Inferior parietal cortex (tissue), 1 donor: ENCODE data around the gene PPP1R13B.

Experiments used
- DNase-seq: peaks from one replicate; pipeline ENCODE4 v3.0.0-alpha.2; 2016; ENCODE audit errors: extremely low spot score

Gene PPP1R13B

DNA sequence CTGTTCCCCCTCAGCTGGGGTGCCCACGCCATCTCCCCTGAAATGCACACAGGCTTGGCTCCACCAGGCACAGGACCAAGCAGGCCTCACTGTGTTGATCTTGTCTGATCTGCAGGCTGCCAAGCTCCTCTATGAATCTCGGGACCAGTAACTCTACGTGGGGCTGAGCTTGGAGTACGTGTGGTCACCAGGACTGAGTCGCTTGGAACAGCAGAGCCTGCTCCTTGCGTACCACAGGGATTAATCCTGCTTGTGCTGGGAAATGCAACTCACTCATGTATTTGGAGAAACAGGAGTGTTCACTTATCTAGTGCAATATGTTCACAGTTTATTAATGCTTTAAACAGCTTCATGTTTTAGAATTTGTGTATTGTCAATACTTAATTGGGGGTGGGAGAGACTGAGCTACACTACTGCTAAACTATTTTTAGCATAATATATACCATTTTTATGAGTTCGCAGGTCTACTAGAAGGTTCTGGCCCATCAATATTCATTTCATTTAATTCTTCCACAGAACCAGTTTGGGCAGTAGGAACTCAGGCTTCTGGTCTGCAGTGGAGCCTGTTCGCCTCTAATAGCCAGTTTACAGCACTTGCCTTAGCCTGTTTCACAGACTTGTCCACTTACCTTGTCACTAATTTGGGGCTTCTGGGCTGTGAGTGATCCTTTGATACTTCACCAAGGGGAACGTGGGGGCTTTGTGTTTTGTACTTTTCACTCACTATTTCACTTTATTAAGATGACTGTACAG is 114.3 kb downstream of the PPP1R13B start:
- no peak for DNase-seq

DNA sequence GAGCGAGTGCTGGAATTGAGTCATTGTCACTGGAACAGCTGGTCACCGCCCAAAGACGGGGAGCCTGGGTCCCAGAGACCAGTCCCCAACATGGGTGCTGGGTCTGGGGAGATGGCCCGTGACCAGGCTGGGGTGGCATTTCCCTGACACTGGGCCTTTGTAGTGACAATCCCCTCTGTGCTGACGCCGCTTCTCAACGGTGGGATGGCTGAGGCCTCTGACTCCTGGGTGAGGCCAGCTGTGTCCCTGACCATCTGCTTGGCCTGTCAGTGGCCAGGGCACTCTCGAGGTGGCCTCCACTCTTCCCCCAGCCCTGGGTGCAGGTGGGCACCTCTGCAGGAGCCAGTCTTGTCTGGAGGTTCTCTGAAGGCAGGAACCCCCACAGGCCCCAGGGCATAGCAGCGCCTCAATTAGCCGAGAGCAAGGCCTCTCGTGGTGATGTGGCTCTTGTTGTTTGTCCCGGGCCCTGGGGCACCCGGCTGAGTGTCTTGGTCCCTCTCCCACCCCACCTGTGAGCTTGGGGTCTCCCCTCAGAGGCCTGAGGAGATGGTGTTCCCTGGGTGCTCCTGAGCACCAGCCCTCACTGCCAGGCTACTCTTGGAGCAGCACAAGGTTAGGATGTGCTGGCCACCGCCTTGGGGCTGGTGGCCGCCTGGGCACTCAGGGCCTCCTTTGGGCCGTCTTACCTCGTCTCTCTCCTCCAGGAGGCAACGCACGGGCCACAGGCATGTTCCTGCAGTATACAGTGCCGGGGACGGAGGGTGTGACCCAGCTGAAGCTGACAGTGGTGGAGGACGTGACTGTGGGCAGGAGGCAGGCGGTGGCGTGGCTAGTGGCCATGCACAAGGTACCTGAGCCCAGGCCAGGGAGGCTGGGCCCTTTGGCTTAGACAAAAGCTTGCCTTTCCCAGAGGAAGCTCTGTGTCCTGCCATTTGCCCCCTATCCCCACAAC is 115.2 kb downstream of the PPP1R13B start:
- DNase-seq, result no peak

DNA sequence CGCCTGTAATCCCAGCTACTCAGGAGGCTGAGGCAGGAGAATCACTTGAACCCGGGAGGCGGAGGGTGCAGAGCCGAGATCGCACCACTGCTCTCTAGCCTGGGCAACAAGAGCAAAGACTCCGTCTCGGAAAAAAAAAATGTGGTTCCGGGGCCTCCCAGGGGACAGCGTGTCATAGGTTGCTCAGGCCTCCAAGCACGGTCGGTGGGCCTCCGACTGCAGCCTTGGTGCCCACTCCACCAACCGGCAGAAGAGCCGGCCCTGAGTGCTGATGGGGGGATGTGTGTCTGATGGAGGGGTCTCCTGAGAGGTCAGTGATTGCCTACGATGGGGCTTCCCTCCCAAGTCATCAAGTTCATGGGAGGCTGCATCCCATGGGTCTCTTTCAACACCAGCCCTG is 115.9 kb downstream of the PPP1R13B start:
- no peak for DNase-seq

DNA sequence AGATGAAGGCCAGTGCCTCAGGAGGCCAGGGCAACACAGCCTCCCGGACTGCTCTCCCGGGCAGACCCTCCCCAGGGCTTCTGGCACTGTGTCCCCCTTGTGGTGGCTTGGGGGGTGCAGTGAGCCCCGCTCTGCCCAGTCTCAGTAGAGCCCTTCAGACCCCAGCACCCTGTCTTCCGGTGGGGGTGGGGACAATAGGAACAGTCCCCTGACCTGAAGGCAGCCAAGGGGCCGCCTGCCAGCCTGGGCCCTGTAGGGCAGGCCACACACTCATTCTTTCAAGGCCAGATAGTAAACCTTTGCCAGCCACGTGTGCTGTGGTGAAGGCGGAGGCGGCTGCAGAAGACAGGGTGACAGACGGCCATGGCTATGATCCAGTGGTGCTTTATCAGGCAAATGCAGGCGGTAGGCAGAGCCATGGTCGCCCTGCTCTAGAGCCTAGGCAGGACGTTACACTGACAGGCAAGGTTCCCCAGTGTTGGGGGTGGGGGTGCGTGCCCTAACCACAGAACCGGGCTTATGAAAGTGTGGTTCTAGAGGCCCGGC is 116.8 kb downstream of the PPP1R13B start:
- DNase-seq, result no peak

DNA sequence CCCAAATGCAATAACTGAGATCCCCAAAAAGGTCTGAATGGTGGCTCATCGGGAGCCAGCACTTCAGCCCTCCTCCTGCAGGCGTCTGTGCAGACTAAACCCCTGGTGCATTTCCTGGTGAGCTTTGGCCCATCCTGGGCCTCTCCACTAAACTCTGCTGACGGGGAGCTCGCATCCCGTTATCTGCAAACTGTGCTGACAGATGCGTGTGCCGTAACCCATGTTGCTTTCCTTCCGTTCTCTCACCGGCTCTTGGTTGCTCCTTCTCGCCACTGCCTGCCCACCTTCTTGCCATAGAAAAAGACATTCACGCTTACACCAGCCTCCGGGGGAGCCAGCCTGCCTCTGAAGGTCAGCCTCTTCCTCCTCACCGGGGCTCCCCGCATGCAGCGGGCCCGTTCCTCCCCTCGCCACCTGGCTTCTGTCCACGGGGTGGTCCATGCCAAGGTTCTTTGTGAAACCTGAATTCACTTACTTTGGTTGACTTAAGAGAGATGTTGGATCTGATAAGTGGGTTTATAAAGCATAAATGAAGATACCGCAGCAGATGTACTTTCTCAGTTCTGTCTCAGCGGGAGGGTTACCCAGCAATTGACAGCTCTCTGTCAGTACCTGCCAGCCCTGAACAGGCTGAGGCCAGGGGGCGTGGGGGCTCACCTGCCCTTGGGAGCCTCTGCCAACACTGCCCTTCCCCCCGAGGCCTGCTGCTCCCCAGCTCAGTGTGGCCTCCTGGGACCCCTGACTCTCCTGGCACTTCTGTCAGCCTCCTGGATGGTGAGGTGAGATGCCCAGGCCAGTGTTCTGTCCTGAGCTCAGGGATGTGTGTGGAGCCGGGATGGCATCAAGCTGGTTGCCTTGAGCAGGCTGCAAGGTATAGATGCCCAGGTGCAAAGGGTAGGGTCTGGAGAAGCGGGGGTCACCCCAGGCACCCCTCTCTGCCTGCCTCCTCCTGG is 117.6 kb downstream of the PPP1R13B start:
- no peak for DNase-seq

DNA sequence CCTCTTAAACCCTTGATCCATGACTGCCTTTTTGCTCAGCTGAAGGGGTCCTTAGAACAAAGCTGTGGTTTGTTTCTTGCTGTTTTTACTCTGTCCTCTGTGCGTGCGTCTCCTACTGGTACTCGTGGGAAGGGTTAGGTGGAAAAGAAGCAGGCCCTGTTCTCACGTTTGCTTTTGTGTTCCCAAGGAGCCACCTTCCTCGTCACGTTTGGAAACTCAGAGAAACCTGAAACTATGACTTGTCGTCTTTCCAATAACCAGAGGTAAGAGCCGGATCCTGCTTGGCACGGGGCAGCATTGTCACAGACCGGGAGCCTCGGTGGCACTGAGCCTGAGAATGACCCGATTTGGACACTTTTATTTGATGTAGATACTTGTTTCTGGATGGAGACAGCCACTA is 118.7 kb downstream of the PPP1R13B start:
- no peak for DNase-seq

DNA sequence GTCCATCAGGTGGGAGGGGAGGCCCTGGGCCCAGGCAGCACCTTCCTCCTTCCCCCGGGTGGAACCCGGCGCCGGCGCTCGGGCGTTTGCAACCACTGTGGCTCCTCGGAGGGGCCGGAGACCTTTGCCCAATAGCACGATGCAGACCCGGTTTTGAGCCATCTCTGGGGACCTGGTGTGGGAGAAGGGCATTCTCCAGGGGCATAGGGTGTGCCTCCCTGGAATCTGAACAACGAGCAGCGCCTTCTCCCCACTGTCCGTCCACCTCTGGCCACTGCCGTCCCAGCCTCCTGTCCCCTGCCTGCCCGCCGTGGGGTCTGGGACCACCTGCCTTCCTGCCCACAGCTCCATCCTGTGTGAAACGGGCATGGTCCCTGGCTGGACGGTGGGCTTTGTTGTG is 119.2 kb downstream of the PPP1R13B start:
- no peak for DNase-seq

DNA sequence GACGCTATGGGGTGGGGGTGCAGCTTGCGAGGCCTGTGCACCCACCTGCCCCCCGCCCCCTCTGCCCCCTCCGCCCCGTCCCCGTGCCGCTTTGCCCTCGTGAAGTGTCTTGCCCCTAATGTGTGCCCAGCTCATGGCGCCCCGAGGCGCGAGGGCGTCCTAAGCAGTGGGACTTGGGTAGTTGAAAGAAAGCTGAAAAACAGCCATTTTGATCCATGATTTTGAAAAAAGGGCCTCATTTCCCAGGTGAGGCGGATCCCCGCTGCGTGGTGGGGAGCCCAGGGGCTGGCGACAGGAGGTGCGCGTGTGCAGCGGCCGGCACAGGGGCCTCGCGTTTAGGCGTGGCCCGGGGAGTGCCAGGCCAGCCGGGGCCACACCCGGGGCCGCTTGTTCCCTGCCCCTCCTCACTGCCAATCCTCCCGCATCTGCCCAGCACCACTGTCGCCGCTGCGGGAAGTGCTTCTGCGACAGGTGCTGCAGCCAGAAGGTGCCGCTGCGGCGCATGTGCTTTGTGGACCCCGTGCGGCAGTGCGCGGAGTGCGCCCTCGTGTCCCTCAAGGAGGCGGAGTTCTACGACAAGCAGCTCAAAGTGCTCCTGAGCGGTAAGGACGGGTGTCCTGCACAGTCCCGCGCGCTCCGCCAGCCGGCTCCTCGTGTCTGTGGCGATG is 119.9 kb downstream of the PPP1R13B start:
- DNase-seq, result no peak

DNA sequence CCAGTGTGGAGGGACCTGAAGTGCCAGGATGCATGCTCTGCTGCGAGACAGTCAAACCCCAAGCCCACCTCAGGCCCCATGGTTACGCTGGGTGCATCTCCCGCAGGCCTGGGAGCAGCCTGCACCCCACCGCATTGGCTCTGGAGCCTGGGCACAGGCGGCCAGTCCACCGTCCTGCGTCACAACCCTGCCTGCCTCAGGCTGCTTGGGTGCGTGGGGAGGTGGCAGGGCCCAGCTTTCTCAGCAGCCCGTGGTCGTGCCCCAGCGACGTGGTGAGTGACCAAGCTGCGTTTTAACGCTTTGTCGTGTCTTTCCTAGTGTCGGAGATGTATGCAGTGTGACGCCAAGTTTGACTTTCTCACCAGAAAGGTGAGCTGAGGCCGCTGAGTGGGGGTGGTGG is 120.9 kb downstream of the PPP1R13B start:
- DNase-seq, result no peak

DNA sequence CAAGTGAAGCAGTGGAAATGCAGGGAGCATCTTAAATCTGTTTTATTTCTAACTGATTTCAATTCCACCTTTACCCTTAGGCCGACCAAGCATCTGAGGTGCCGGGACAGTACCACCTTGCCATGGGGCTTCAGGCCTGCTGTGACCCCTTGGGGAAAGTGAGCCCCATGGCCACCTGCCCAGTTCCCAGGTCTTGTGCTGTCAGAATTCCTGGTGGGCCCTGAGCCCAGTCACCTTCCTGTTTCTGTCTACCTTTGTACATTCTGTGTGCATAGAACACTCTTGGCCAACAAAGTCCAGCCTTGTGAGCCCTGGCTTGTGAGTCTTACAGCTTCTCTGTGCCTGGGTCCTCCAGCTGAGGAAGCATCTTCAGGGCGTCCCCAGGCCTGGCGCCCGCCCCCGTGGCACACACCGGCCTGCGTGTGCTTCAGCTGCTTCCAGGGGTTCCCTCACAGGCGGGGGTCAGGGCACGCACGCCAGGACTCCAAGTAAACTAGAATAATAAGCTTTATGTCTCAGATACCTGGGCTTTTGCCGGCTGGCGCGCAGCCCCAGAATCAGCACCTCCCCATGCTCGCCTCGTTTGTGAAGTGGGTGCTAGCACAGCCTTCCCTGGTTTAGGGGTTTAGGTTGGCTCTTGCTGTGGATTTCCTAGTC is 121.5 kb downstream of the PPP1R13B start:
- DNase-seq, result no peak

DNA sequence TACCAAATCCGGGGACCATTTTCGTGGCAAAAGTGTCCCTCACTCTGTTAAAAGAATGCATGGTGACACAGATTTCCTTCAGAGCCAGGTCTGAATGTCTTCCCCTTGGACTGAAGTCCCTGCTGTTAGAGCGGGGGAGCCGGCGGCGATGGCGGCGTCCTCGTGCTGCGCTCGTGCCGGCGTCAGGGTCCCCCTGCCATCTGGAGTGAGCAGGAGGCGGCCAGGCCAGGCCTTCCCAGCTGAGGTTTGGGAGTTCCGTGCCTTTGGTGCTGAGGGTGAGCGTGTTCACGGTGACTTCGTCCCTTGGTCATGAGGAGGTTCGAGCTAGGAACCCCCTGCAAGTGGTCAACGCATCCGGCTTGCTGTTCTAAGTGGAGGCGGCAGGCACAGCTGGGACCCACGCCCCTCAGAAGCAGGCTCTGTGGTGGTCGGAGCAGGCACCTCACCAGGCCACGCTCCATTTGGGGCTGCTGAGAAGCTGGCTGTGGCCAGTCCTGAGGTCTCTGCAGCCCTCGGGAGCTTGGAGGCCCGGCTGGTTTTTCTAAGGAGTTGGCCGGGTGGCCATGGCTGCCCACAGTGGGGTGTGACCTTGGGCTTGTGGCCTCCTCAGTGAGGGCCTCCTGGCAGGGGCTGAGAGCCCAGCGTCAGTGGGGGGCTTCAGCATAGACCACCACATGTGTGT is 122.2 kb downstream of the PPP1R13B start:
- no peak for DNase-seq

DNA sequence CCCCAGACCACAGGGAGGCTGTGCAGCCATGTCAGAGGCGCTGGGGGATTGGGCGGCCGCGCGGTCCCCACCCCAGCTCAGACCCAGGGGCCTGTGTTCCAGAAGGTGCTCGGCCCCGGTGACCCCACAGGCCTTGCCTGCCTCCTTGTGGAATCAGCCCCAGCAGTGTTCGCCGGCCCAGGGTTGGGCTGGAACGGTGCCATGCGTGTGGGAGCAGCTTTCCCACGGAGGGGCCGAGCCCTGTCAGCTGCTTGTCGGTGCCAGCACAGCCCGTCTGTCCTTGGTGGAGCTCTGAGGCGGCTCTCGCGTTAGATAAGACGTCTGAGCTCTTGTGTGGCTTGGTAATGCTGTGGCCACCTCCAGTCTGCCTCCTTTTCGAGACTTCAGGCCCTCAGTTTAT is 123.3 kb downstream of the PPP1R13B start:
- DNase-seq, result no peak

DNA sequence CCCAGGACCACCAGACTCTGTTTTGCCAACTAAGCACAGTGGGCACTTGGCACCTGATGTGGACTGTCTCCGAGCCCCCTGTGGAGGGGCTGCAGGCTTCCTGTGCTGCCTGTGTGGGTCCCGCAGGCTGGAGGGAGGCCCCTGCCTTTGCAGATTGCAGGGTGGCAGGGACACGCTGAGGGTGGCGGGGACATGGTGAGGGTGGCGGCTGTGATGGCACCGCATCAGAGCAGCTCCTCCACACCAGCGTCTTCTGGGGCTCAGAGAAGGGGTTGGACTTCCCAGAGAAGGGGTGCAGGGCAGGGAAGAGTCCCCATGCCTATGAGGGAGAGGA is 123.7 kb downstream of the PPP1R13B start:
- no peak for DNase-seq

DNA sequence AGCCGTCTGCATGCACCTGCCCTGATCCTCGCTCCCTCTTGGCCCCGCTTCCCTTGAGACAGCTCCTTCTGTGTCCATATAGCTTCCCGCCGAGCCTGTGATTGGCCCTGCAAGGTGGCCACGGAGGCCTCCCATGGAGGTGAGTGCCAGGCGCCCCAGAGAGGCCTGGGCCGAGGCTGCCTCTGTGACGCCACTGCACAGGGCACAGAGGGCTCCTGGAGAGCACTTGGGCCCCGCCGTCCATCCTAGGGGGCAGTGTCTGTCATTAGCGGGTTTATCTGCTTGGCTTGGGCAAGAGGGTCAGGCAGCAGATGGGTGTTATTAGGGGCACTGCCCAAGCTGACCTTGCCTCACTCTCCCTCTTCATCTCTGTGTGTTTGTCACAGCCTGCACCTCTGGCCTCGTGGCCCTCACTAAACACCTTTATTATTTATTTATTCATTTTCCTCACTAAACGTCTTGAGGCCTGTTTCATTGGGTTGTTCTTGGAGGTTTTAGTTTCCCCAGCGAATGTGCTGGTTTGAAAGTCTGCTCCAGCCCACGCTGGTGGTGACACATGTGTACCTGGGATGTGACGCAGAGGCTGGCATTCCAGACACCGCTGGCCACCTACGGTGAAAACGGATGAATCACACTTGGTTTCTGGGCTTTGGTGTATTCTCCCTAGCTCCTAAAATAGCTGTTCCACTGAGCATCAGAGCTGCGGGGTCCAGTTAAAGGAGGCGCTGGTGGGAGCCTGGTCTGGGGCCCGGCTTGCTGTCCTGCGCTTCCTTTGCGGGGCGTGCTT is 125.8 kb downstream of the PPP1R13B start:
- no peak for DNase-seq

DNA sequence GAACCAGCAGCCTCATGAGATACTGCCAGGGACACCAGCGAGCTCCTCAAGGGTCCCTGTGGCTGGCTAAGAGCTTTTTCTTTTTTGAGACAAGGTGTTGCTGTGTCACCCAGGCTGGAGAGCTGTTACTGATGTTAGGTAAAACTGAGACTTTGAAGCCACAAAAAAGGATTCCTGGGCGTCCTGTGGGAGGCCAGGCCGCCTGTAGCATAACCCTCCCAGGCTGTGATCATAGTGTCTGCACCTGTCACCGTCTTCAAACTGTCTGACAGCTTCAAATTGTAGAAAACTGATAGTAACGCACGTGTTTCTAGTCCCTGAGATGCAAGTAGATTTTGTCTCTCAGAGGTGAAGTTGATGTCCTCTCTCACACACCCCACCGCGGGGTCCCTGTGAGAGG is 127.6 kb downstream of the PPP1R13B start:
- no peak for DNase-seq

DNA sequence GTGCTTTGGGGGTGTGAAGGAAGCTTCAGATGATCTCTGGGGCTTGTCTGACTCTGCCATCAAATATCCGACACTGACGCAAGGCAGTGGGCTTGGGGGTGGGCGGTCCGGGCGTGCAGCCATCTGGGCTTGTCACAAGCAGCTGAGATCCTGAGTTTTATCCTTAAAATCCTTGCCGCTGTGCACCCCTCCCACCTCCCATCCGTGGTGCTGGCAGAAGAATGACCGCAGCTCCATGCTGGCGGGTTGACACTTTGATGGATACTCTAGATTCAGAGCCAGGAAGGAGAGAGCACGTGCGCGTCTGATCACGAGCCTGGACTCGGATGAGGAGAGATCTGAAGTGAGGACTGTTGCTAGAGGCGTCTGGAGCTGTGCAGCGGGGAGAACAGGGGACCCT is 128.8 kb downstream of the PPP1R13B start:
- DNase-seq, result no peak

DNA sequence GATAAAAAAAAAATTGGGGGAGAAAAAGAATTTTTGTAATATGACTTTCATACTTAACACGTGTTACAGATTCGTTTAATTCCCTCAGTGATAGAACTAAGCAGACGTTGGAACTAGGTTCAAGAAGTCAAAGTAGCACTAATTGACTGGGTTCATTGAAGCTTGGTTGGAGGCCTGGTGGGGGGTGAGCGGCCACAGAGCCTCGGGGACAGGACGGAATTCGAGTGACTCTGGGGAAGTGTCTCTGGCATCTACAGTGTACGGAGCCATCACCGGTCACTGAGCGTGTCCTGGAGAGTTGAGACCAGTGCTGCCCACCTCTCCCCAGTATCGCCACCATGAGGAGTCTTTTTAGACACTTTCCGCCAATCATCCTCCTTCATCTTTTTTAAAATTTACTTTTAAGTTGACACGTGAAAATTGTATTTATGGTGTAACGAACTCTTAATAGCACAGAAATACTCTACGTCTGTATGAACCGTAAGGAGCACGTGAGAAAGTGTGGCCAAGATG is 130.4 kb downstream of the PPP1R13B start:
- no peak for DNase-seq

DNA sequence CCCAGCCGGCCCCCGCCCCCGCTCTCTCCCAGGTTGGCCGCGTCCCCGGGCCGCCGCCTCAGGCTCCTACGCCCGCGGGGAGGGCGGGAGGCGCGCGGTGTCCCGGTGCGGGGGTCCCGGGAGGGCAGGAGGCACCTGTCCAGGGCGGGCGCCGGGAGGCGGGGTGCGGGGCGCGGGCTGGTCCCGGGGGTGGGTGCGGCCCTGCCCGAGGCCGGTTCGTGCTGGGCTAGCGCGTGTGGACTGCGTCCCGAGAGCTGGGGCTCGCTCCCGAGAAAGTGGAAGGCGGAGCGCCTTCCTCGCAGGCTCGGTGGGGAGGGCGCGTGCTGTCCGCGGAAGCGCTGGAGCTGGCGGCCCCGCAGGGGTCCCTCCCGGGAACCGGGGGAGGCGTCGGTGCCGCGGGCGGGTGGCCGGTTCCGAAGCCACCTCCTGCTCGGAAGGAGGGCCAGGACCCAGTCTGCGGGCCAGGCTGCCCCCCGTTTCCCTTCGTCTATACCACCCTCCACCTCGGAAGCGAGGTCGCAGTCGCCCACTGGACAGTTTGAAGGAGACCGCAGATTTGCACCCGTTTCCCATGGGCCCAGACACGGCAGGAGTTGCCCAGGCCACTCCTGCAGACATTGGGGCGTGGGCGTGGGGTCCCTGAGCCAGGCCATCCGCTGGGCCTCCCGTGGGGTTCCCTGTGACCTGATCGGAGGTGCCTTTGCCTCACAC is 131.1 kb downstream of the PPP1R13B start:
- DNase-seq, result no peak
